GM19240 (cell line): ENCODE results near the gene UBE2G1.
"Not testable (repeated sequence)": the region's sequence is repeated elsewhere in the genome, so short reads cannot be mapped to it uniquely, and the experiment has no call there.

ENCODE experiments used
- DNase-seq: peaks from one replicate; pipeline ENCODE4 v3.0.0; 2011; ENCODE audit warnings: low spot score; ENCODE audit not compliant: insufficient read length

Gene UBE2G1

GRCh38 chr17:4375796-4376440 is 9.4 kb upstream of the UBE2G1 start:
- DNase-seq = not testable (repeated sequence)

DNA sequence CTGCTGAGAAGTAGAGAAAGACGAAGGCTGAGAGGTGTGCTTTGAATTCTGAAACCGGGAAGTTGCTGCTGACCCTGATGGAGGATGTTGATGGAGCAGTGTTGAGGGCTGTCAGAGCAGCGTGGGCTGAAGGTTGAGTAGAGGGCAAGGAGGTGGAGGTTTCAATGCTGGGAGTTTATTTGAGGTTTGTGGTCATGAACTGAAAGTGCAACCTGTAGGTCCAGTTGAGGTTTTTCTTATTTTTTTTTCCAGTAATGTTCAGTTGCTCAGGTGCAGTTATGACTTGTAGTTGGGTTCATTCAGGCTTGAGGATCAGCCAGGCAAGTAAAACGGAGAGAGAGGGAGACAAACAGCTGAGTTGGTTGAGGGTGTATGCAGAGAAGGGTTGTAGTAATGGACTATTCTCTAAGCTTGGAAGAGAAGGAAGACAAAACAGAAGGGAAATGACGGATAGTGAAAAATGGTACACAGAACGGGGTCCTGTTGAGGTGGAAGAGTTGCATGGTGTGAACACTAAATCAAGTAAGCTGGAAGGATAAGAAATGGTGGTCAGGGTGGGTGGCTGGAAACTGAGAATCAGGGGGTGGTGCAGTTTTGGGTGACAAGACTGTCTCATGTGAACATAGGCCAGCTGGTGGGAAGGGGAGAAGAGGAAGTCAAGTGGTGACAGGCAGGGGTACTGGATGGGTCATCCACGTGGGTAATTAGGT is 8.7 kb upstream of the UBE2G1 start:
- DNase-seq = peak; percentile 47

GRCh38 chr17:4369557-4370230 is 3.2 kb upstream of the UBE2G1 start:
- DNase-seq = no peak

DNA sequence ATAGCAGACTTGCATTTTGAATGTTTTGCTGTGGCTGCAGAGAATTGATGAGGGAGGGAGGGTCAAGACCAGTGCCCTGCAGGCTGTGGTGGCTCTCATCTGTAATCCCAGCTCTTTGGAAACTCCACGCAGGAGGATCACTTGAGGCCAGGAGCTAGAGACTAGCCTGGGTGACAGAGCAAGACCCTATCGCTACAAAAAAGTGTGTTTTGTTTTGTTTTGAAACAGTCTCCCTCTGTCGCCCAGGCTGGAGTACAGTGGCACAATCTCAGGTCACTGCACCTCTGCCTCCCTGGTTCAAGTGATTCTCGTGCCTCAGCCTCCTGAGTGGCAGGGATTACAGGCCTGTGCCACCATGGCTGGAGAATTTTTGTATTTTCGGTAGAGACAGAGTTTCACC is 1.9 kb upstream of the UBE2G1 start:
- no peak for DNase-seq

- DNase-seq = not testable (repeated sequence)
Measured at GRCh38 chr17:4367177-4367576, 702 bp upstream of the UBE2G1 start.

- no peak for DNase-seq
Measured at GRCh38 chr17:4365628-4366326, 698 bp downstream of the UBE2G1 start.

DNA sequence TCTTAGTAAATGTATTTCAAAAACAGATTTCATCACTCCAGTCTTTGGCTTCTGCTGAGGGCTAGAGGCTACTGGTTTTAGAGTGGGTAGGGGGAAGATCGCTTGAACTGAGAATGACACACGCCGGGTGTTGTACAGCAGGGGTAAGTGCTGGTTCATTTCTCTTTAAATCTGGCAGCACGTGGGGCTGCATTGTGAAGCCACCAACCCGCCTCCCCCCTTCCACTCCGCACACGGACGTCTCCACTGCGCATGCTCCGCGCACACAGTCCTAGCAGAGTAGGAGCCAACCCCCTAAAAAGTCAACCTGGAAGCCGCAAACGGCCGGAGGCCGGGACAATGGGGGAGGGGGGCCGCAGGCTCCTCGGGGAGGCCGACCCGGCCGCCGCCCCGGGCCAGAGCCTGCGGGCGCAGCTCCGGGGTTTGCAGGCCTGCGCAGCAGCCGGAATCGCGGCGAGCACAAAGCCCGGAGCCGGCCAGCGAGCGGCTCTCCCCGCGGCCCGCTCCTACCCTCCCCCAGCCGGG is 1.3 kb downstream of the UBE2G1 start:
- DNase-seq = peak; percentile 43

- no peak for DNase-seq
Measured at GRCh38 chr17:4364622-4365041, 1.8 kb downstream of the UBE2G1 start.

GRCh38 chr17:4362141-4362540 is 4.3 kb downstream of the UBE2G1 start:
- no peak for DNase-seq

GRCh38 chr17:4358154-4358553 is 8.3 kb downstream of the UBE2G1 start:
- DNase-seq = no peak

GRCh38 chr17:4357671-4358070 is 8.8 kb downstream of the UBE2G1 start:
- DNase-seq = no peak

GRCh38 chr17:4357030-4357628 is 9.3 kb downstream of the UBE2G1 start:
- DNase-seq = no peak

- DNase-seq = no peak
Measured at GRCh38 chr17:4354862-4355514, 11.5 kb downstream of the UBE2G1 start.

GRCh38 chr17:4354206-4354605 is 12.3 kb downstream of the UBE2G1 start:
- no peak for DNase-seq

DNA sequence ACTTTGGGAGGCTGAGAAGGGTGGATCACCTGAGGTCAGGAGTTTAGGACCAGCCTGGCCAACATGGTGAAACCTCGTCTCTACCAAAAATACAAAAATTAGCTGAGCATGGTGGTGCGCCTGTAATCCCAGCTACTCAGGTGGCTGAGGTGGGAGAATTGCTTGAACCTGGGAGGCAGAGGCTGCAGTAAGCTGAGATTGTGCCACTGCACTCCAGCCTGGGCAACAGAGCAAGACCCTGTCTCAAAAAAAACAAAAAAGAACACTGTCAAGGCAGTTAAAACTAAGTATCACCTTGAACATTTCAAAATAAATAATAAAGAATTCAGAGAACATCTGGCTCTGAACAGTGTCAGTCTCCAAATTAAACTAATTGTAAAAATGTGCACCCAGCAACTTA is 16.3 kb downstream of the UBE2G1 start:
- DNase-seq = not testable (repeated sequence)

DNA sequence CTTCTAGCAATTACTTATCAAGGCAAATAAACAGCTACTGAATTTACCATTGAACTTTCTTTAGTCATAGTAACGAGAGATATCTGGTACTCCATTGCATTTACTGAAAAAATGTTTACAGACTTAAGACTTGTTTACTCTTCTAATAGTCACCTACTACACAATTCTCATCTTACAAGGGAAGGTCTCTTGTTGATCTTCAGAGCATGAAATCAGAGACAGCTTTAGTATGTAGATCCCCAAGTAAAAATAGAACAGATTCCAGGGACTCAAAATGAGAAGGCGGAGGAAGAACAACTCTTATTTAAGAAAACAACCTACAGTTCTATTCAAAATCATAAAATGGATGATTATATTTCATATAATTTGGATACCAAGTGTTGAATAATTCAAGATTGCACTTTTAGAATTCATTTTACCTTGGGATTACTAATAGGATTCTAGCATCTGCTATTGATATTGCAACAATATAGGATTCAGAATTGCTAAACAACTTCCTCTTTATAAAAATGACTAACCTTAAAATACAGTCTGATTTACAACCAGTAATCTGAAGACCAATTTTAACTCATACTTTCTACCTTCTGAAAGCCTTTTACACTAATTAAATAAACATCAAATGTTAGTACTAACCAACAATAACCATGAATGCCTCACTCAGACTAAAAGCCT is 20.8 kb downstream of the UBE2G1 start:
- no peak for DNase-seq

DNA sequence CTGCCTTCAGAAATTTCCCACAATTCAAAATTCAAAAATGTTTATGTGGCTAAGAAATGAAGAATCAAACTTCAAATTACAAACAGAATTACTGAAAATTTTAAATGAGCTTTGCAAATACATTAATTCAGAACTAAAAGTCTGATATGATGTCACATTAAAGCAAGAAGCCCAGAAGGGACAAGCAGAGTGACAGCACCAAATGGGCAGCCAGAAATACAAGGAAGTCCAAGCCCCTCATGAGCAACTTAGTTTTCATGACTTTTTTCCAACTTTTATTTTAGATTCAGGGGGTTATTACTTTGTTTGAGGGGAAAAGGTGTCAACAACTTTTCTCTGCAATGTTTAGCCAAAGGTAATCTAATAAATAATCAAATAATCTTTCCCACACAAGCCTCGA is 21.5 kb downstream of the UBE2G1 start:
- no peak for DNase-seq

DNA sequence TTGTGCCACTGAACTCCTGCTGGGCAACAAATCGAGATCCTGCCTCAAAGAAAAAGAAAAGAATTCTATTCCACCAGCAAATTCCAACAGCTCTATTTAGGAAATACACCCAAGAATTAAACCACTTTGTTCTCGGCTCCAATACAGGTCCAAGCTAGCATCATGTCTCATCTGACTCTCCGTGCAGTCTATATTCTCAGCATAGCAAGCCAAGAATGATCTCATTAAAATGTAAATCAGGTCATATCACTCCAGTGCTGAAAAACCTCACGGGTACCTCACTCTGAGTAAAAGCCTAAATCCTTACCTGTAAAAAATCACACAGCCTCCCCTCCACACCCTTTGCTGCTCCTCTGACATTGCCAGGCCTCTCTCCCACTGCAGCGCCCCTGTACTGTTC is 23.9 kb downstream of the UBE2G1 start:
- DNase-seq = no peak

GRCh38 chr17:4341616-4341977 is 24.9 kb downstream of the UBE2G1 start:
- no peak for DNase-seq

DNA sequence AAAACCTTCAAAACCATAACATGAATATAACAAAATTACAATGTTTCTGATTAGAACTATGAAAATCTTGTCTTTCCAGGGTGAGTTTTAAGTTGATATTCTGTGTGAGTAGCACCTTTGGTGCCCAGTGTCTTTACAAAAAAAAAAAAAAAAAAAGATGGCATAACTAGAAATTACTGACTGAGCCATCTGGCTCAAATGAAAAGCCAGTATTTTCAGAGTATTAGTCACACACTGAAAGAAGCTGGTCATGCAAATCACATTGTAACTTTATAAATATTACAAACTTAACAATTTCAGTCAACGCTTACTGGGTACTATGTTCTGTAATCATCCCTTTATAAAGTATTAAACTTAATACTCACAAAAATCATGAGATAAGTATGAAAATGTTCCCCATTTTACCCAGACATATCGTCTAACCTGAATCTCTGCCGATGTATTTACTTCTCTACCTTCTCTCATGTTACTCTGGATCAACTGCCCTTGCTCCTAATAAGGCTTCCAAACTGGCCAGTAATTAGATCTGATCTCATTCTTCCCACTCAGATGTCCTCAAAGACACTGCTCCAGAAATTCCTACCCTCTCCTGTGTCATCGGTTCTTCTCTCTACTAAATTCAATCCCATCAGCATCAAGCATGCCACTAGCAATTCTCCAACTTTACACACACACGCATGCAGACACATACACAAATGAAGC is 25.4 kb downstream of the UBE2G1 start:
- no peak for DNase-seq
